GM04504 (cell line): ENCODE measurements around the gene GFOD1.

Experiments used
- DNase-seq: peaks from one replicate; pipeline ENCODE4 v3.0.0-alpha.2; 2012; ENCODE audit warnings: low read depth

The GFOD1 gene

GRCh38 chr6:13315896-13316295, 171.5 kb downstream of the GFOD1 start:
- no peak for DNase-seq

- DNase-seq, result no peak
Measured at GRCh38 chr6:13314806-13315205, 172.6 kb downstream of the GFOD1 start.

- DNase-seq, result no peak
Measured at GRCh38 chr6:13311155-13311554, 176.2 kb downstream of the GFOD1 start.

- no peak for DNase-seq
Measured at GRCh38 chr6:13308332-13308731, 179.1 kb downstream of the GFOD1 start.
